ENCODE results near the gene PPP1R16B.

The PPP1R16B gene

GRCh38 chr20:38902601-38903000, 97.1 kb downstream of the PPP1R16B start:
- no peak for DNase-seq

GRCh38 chr20:38903335-38903734, 97.8 kb downstream of the PPP1R16B start:
- no peak for DNase-seq

GRCh38 chr20:38905375-38905774, 99.9 kb downstream of the PPP1R16B start:
- no peak for DNase-seq

DNA sequence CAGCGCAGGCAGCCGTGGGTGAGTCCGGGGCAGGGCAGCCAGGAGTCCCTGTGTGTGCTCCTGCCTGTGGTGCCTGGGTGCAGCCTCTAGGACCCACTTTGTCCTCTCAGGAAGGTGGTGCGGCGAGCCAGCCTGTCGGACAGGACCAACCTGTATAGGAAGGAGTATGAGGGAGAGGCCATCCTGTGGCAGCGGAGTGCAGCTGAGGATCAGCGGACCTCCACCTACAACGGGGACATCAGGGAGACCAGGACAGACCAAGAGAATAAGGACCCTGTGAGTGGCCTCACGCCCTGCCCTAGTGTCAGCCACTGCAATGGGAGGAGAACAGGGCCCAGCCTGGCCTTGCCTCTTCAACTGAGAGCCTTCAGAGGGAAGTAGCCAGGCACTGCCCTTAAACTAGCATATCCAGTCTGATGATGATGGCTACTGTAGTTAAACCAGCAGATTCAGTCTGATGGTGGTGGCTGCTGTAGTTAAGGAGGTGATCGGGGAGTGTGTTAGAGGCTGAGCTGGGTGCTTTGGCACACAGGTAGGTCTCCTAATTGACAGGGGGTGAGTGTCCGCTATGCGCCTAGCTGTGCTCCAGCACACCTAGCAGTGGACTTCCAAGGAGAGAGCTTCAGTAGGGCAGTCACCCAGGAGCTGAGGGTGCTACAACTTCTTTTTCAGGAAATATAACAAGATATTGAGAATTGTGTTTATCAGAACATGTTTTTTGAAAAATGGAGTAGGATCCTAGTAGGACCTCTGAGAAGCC, 102.6 kb downstream of the PPP1R16B start:
- no peak for DNase-seq

GRCh38 chr20:38915355-38915754, 109.9 kb downstream of the PPP1R16B start:
- DNase-seq = no peak

DNA sequence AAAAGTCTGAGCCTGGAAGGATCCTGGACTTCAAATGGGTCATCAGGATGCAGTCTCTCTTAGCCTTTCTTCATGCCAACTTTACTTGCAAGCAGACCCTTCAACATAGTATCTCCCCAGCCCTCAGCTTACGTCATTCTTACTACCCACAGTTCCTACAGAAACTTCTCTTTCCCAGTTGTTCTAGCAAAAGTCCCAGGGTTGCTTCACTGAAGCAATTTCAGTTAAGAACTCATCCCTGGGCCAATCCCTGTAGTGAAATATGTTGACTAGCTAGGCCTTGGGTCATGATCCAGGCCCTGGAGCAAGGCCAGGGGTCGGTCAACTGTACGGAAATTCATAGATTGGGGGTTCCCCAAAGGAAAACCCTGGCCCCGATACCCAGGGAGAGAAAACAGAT, 112.2 kb downstream of the PPP1R16B start:
- DNase-seq = no peak

- DNase-seq = no peak
Measured at GRCh38 chr20:38918172-38918571, 112.7 kb downstream of the PPP1R16B start.

DNA sequence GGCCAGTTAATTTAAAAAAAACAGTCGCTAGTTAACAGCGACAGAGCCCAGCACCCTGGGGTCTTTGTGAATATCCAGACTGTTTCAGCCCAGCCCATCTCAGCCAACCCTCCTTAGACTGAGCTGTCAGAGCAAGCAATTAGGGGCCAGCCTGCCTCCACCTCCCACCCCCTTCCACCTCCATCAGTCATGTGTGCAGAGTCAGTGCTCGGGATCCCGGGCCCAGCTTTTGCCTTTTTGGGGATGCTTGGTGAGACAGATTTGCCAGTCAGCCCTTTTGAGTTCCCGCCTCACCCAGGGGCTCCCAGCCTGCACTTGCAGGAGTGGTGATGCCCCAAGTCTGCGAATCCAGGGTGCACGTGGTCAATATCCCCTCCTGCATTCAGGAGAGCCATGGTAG, 114.2 kb downstream of the PPP1R16B start:
- DNase-seq = no peak

GRCh38 chr20:38920411-38920810, 114.9 kb downstream of the PPP1R16B start:
- no peak for DNase-seq

- no peak for DNase-seq
Measured at GRCh38 chr20:38920851-38921250, 115.4 kb downstream of the PPP1R16B start.

- no peak for DNase-seq
Measured at GRCh38 chr20:38924718-38925117, 119.2 kb downstream of the PPP1R16B start.

- DNase-seq = peak; percentile 84
Measured at GRCh38 chr20:38926142-38926933, 120.8 kb downstream of the PPP1R16B start, which contains the start of gene FAM83D. TSS of gene FAM83D (plus strand) at chr20:38926417. CDS start at chr20:38926443, 26 bp downstream.

DNA sequence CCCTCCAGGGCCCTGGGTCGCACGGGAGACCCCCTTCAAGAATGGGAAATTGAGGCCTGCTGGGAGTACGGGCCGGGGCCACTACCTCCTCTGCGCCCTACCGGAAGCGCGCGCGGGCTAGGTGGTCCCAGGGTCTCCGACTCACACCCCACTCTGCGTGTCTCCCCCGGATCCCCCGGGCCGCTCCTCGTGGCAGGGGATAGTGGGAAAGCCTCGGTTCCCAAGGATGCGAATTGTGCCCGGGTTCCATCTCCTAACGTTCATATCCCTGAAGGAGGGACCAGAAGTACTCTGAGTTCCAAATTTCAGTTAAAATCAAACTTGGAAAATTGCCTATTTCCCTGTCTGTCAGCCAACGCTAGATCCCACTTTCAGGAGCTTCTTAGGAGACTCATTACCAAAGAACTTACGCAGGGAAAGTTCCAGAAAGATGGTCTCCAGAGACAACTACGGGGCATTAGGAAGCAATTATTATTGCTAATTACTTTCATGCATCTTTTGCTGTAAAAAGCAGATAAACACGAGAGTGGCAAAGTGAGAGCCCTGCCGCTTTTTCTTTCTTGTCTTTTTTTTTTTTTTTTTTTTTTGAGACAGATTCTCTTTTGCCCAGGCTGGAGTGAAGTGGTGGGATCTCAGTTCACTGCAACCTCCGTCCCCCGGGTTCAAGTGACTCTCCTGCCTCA, 121.6 kb downstream of the PPP1R16B start:
- no peak for DNase-seq

DNA sequence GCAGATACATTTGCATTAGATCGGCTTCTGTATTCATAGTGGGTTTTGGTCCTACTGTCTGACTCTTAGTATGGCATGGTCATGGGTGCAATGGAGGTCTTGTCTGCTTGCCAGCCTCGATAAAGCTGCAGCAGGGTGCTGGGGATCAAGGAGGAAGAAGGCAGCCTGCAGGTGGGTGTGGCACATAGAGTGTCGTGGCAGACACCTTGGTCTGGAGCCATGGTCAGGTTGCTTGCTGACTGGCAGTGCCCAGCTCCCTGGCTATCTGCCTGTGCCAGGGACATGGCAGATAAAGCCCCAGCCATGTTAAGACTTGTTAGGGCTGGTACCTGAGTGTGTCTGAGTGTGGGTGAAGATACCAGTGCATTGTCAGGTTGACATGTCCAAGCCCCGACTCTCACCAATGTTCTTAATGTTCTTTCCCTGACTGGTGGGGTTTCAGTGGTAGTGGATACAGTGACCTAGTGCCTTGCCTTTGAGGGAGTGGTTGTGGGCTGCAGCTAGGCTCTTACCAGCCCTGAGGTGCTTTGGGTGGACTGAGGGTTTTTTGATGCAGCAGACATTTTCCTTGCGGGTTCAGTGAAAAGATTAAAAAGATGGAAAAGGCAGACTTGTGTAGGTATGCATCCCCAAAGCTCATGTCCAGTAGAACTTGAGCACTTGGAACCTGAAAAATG, 122.5 kb downstream of the PPP1R16B start:
- DNase-seq = no peak

GRCh38 chr20:38930242-38930569, 124.7 kb downstream of the PPP1R16B start:
- no peak for DNase-seq

DNA sequence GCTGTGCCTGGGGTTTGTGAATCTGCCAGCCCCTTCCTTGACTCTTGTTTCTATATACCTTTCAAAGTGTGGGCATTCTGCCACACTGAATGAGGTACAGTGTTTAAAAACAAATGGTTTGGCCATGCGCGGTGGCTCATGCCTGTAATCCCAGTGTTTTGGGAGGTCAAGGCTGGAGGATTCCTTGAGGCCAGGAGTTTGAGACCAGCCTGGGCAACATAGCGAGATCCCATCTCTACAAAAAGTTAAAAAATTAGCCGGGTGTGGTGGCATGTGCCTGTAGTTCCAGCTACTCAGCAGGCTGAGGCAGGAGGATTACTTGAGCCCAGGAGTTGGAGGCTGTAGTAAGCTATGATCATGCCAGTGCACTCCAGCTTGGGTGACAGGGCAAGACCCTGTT, 126.5 kb downstream of the PPP1R16B start:
- DNase-seq = no peak

GRCh38 chr20:38932457-38933120, 127.1 kb downstream of the PPP1R16B start:
- DNase-seq = no peak

DNA sequence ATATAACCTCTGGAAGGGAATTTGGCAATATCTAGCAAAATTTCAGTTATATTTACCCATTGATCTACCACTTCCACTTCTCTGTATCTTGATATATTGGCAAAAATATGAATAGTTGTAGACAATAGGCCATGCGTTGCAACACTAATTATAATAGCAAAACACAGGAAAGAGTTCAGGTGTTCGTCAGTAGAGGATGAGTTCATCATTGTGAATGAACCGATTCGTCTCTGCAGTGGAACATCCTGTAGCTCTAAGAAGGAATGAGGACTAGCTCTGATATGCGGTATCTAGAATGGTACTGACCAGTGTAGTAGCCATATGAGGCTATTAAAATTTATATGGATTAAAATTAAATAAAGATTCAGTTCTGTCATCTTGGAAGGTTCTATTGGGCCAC, 129.0 kb downstream of the PPP1R16B start:
- DNase-seq = no peak

DNA sequence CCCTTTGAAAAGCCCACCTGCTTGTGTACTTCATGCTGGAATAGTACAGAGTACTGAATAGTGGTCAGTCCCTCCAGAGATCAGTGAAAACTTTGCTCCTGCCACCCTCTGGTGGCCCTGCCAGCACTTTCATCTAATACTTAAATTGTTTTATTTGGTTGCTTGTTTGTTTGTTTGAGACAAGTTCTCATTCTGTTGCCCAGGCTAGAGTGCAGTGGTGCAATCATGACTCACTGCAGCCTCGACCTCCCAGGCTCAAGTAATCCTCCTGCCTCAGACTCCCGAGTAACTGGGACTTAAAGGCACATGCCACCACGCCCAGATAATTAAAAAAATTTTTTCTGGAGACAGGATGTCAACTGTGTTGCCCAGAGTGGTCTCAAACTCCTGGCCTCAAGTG, 129.8 kb downstream of the PPP1R16B start:
- DNase-seq = no peak

DNA sequence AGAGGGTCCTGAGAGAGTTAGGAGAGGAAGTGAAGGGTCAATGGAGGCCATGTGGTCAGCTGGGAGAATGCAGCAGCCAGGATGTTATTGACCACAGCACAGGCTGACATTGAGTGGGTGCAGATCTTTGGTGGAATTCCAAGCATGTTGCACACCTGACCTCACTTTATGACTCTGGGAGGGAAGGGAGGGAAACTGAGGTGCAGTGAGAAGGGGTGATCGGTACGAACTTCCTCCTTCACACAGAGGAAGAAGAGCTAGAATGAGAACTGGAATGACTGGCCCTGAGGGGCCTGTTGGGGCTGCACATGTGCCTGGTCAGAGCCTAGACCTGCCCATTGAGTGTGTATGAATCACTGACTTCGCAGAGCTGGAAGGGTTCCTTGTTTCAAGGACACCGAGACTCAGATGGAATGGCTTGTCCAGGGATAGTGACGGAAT, 130.5 kb downstream of the PPP1R16B start:
- no peak for DNase-seq

DNA sequence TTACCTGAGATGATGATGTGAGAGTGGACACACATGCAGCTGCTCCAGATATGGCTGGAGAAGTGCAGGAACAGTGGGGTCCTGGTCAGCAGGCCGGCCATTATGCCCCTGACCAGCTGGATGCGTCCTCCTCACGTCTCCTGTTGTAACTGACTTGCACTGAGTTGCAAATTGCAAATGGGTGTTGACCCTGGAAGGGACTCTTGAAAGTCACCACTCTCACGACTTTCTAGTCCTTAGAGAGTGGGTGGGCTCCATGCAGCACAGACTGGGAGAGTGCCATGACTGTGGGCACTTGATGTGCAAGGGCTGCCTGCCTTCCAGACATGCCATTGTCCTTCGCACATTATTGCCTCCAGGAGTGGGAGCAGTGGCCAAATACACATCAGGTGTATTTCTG, 131.5 kb downstream of the PPP1R16B start:
- DNase-seq = no peak

GRCh38 chr20:38937978-38938473, 132.5 kb downstream of the PPP1R16B start:
- no peak for DNase-seq
